Liver (tissue), 9 donors: Measurements from ENCODE around the gene ABCC1. TPM values are rescaled to one million over a fixed set of nuclear protein-coding genes. Genes with fewer than 3 reads are reported as not detected.

Experiments used
- DNase-seq: peaks from one replicate; pipeline ENCODE4 v3.0.0-alpha.2; 2017; ENCODE audit warnings: low spot score
- H3K27ac ChIP-seq, 2 donors: one replicate each; pipeline ENCODE4 v1.7.0; 2013; ENCODE audit warnings: inconsistent platforms in 2 of 2, low read length in 2 of 2, control low read depth in 1 of 2, low read depth in 1 of 2, mild to moderate bottlenecking in 1 of 2
- H3K27me3 ChIP-seq, 4 donors: one replicate each; pipeline versions ENCODE4 v1.6.1 to v1.7.0; 2013; ENCODE audit warnings: low read length in 3 of 4, inconsistent platforms in 1 of 4, mild to moderate bottlenecking in 1 of 4, moderate library complexity in 1 of 4; ENCODE audit not compliant: control insufficient read depth in 4 of 4, insufficient read depth in 4 of 4
- H3K36me3 ChIP-seq, 4 donors: one replicate each; pipeline versions ENCODE4 v1.6.1 to v1.7.0; 2013; ENCODE audit warnings: low read length in 3 of 4, mild to moderate bottlenecking in 3 of 4, low read depth in 1 of 4, moderate library complexity in 1 of 4; ENCODE audit not compliant: control insufficient read depth in 4 of 4, insufficient read depth in 3 of 4
- H3K4me1 ChIP-seq, 4 donors: one replicate each; pipeline versions ENCODE4 v1.6.1 to v1.7.0; 2013; ENCODE audit warnings: low read length in 3 of 4, mild to moderate bottlenecking in 3 of 4, moderate library complexity in 1 of 4; ENCODE audit not compliant: control insufficient read depth in 4 of 4, insufficient read depth in 4 of 4
- H3K4me3 ChIP-seq, 3 donors: one replicate each; pipeline versions ENCODE4 v1.6.1 to v1.7.0; 2013; ENCODE audit warnings: low read length in 3 of 3, control low read depth in 1 of 3, low read depth in 1 of 3, mild to moderate bottlenecking in 1 of 3
- H3K9ac ChIP-seq, 2 donors: one replicate each; pipeline ENCODE4 v1.7.0; 2013; ENCODE audit warnings: low read length in 2 of 2, mild to moderate bottlenecking in 2 of 2, moderate library complexity in 2 of 2, control low read depth in 1 of 2, low read depth in 1 of 2
- H3K9me3 ChIP-seq, 4 donors: one replicate each; pipeline versions ENCODE4 v1.6.1 to v1.7.0; 2013; ENCODE audit warnings: low read length in 3 of 4; ENCODE audit not compliant: control insufficient read depth in 4 of 4
- EGR1 ChIP-seq, 2 donors: IDR thresholded peaks; 2 replicates each; pipeline ENCODE4 v1.6.1; 2016 to 2018; ENCODE audit warnings: antibody characterized with exemption in 2 of 2, low read depth in 2 of 2
- FOXA1 ChIP-seq: IDR thresholded peaks from 2 replicates; pipeline ENCODE4 v1.6.1; 2016; ENCODE audit warnings: antibody characterized with exemption
- FOXA2 ChIP-seq: IDR thresholded peaks from 2 replicates; pipeline ENCODE4 v1.6.1; 2016; ENCODE audit warnings: antibody characterized with exemption
- GABPA ChIP-seq, 2 donors: IDR thresholded peaks in 1 of 2; conservative IDR thresholded peaks in 1 of 2; 2 replicates each; pipeline ENCODE4 v1.6.1; 2016; ENCODE audit warnings: antibody characterized with exemption in 2 of 2, mild to moderate bottlenecking in 1 of 2, moderate library complexity in 1 of 2
- HNF4A ChIP-seq, 2 donors: conservative IDR thresholded peaks; 2 replicates each; pipeline ENCODE4 v1.6.1; 2016; ENCODE audit warnings: antibody characterized with exemption in 2 of 2, mild to moderate bottlenecking in 2 of 2
- HNF4G ChIP-seq: IDR thresholded peaks from 2 replicates; pipeline ENCODE4 v1.6.1; 2016; ENCODE audit warnings: antibody characterized with exemption
- JUND ChIP-seq, 2 donors: IDR thresholded peaks; 2 replicates each; pipeline ENCODE4 v1.6.1; 2016; ENCODE audit warnings: antibody characterized with exemption in 2 of 2
- NR2F2 ChIP-seq: IDR thresholded peaks from 2 replicates; pipeline ENCODE4 v1.6.1; 2016; ENCODE audit warnings: antibody characterized with exemption
- RAD21 ChIP-seq, 2 donors: IDR thresholded peaks; 2 replicates each; pipeline ENCODE4 v1.6.1; 2016; ENCODE audit warnings: antibody characterized with exemption in 2 of 2, mild to moderate bottlenecking in 2 of 2
- RXRA ChIP-seq, 2 donors: IDR thresholded peaks; 2 replicates each; pipeline ENCODE4 v1.6.1; 2017 to 2018; ENCODE audit warnings: antibody characterized with exemption in 2 of 2, mild to moderate bottlenecking in 1 of 2
- SP1 ChIP-seq: IDR thresholded peaks from 2 replicates; pipeline ENCODE4 v1.6.1; 2018; ENCODE audit warnings: antibody characterized with exemption, mild to moderate bottlenecking
- TAF1 ChIP-seq: conservative IDR thresholded peaks from 2 replicates; pipeline ENCODE4 v1.6.1; 2016; ENCODE audit warnings: antibody characterized with exemption, mild to moderate bottlenecking
- YY1 ChIP-seq: IDR thresholded peaks from 2 replicates; pipeline ENCODE4 v1.6.1; 2016; ENCODE audit warnings: antibody characterized with exemption, mild to moderate bottlenecking
- WGBS: extraction: QIAGEN DNeasy Blood & Tissue Kit; methylation state at CpG from one replicate; pipeline ENCODE4 v1.1.7; 2013; 5-methylcytosine and 5-hydroxymethylcytosine counted together
- polyA plus RNA-seq, 2 donors: library from polyadenylated mRNA; stranded (reverse) in 1 of 2; unstranded in 1 of 2; fragments of 200-250 nt in 1 of 2; fragments of >200 nt in 1 of 2; fragmentation: Nextera tagmentation in 1 of 2; extraction: Ambion mirVana in 1 of 2; gene quantifications; one replicate each; pipeline versions ENCODE4 v1.2.1 to v1.2.3, GENCODE V29; 2013 to 2015
- total RNA-seq, 2 donors: library from RNA; depleted of rRNA; stranded (reverse); fragments of >200 nt; gene quantifications; one replicate each; pipeline ENCODE4 v1.2.3, GENCODE V29; 2014
- TF ChIP-seq, protein P1 (sequence below): IDR thresholded peaks from 2 replicates; pipeline ENCODE4 v1.6.1; 2016; ENCODE audit warnings: antibody characterized with exemption
- TF ChIP-seq, protein P2 (sequence below): IDR thresholded peaks from 2 replicates; pipeline ENCODE4 v1.6.1; 2016; ENCODE audit warnings: antibody characterized with exemption, mild to moderate bottlenecking
- TF ChIP-seq, protein P3 (sequence below): fragments of 150-350 bp; IDR thresholded peaks from 2 replicates; pipeline ENCODE4 v1.5.1; 2017; ENCODE audit warnings: improper control_type of control experiment, low read depth, low read length; ENCODE audit not compliant: missing input control
- TF ChIP-seq, protein P4 (sequence below): IDR thresholded peaks from 2 replicates; pipeline ENCODE4 v1.6.1; 2016; ENCODE audit warnings: antibody characterized with exemption
- donor health status: healthy.
- donor health status: healthy.
- donor health status: healthy.
- donor health status: healthy.
- donor health status: healthy.

The ABCC1 gene
- total and polyA plus RNA-seq, 4 donors = 0.85 to 7.7 (median 4.2) TPM

DNA sequence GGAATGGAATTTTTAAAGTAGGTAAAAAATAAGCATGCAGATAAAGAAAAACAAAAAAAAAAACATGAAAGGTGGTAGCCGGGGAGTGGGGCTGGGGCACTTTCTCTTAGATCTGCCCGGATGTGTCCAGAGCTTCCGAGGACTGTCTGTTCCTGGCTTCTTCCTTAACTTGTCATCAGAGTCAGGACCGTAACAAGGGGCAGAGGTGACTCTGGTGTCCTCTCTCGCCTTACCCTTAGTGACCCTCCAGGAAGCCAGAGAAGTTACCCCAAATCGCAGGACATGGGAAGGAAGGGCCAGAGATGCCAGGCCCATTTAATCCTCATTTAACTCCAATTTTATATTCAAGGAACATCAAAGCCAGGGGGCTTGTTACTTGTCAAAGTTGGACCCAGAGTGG lies 158.4 kb downstream of the ABCC1 start:
- H3K27ac ChIP-seq = no peak overlapping the region
- WGBS = 82% methylated on average over 6 of the region's 6 CpGs
- H3K9ac ChIP-seq = no peak overlapping the region
- no peaks in the 10 kb centered on the region for H3K9me3 ChIP-seq
- no peaks in the 10 kb centered on the region for H3K4me1 ChIP-seq
- DNase-seq = no peak
- H3K27me3 ChIP-seq = no peaks in the 10 kb centered on the region
- peaks cover 0 to 3% (median under 1%) of the 10 kb centered on the region in 4 donors for H3K36me3 ChIP-seq
- no peak overlapping the region for H3K4me3 ChIP-seq
- TF ChIP-seq, protein P1, sequence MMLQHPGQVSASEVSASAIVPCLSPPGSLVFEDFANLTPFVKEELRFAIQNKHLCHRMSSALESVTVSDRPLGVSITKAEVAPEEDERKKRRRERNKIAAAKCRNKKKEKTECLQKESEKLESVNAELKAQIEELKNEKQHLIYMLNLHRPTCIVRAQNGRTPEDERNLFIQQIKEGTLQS = no peak
- TF ChIP-seq TAF1 (no peak), RXRA (IDR thresholded peaks at IDR 0.05) (no peak), NR2F2 (no peak), YY1 (no peak), EGR1 (IDR thresholded peaks at IDR 0.05; ENCODE audit: low read depth in 2 of 2) (no peak), HNF4A (conservative IDR thresholded peaks at IDR 0.05) (no peak), FOXA1 (no peak), JUND (IDR thresholded peaks at IDR 0.05) (no peak), SP1 (no peak), RAD21 (IDR thresholded peaks at IDR 0.05) (no peak), FOXA2 (no peak), HNF4G (no peak)
- TF ChIP-seq, protein P2, sequence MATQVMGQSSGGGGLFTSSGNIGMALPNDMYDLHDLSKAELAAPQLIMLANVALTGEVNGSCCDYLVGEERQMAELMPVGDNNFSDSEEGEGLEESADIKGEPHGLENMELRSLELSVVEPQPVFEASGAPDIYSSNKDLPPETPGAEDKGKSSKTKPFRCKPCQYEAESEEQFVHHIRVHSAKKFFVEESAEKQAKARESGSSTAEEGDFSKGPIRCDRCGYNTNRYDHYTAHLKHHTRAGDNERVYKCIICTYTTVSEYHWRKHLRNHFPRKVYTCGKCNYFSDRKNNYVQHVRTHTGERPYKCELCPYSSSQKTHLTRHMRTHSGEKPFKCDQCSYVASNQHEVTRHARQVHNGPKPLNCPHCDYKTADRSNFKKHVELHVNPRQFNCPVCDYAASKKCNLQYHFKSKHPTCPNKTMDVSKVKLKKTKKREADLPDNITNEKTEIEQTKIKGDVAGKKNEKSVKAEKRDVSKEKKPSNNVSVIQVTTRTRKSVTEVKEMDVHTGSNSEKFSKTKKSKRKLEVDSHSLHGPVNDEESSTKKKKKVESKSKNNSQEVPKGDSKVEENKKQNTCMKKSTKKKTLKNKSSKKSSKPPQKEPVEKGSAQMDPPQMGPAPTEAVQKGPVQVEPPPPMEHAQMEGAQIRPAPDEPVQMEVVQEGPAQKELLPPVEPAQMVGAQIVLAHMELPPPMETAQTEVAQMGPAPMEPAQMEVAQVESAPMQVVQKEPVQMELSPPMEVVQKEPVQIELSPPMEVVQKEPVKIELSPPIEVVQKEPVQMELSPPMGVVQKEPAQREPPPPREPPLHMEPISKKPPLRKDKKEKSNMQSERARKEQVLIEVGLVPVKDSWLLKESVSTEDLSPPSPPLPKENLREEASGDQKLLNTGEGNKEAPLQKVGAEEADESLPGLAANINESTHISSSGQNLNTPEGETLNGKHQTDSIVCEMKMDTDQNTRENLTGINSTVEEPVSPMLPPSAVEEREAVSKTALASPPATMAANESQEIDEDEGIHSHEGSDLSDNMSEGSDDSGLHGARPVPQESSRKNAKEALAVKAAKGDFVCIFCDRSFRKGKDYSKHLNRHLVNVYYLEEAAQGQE = no peak
- TF ChIP-seq, protein P3, sequence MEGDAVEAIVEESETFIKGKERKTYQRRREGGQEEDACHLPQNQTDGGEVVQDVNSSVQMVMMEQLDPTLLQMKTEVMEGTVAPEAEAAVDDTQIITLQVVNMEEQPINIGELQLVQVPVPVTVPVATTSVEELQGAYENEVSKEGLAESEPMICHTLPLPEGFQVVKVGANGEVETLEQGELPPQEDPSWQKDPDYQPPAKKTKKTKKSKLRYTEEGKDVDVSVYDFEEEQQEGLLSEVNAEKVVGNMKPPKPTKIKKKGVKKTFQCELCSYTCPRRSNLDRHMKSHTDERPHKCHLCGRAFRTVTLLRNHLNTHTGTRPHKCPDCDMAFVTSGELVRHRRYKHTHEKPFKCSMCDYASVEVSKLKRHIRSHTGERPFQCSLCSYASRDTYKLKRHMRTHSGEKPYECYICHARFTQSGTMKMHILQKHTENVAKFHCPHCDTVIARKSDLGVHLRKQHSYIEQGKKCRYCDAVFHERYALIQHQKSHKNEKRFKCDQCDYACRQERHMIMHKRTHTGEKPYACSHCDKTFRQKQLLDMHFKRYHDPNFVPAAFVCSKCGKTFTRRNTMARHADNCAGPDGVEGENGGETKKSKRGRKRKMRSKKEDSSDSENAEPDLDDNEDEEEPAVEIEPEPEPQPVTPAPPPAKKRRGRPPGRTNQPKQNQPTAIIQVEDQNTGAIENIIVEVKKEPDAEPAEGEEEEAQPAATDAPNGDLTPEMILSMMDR = no peak
- TF ChIP-seq, protein P4, sequence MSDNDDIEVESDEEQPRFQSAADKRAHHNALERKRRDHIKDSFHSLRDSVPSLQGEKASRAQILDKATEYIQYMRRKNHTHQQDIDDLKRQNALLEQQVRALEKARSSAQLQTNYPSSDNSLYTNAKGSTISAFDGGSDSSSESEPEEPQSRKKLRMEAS = no peak

DNA sequence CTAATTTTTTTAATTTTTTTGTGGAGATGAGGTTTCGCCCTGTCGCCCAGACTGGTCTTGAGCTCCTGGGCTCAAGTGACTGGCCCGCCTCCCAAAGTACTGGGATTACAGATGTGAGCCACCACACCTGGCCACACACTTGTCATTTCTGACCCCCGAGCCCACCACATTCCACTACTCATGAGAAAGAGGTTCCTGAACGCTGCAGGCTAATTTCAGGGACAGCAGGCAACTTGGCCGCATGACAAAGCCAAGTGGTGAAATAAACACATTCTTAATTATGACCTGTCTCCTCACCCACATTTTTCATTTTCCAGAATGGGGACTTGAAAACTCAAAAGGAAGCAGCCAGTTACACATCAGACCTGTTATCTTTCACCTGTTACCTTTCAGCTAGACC lies 159.3 kb downstream of the ABCC1 start:
- H3K4me1 ChIP-seq = no peaks in the 10 kb centered on the region
- no peak overlapping the region for H3K27ac ChIP-seq
- H3K4me3 ChIP-seq = no peak overlapping the region
- DNase-seq = no peak
- 93% methylated on average over 6 of the region's 6 CpGs for WGBS
- peaks cover 0 to 6% (median 2%) of the 10 kb centered on the region in 4 donors for H3K36me3 ChIP-seq
- H3K27me3 ChIP-seq = no peaks in the 10 kb centered on the region
- no peaks in the 10 kb centered on the region for H3K9me3 ChIP-seq
- no peak overlapping the region for H3K9ac ChIP-seq
- TF ChIP-seq, protein P4 = no peak
- TF ChIP-seq RAD21 (IDR thresholded peaks at IDR 0.05) (no peak), RXRA (IDR thresholded peaks at IDR 0.05) (no peak), GABPA (IDR thresholded peaks at IDR 0.05 in 1 of 2, conservative IDR thresholded peaks at IDR 0.05 in 1 of 2) (no peak), HNF4G (no peak), FOXA1 (no peak), EGR1 (IDR thresholded peaks at IDR 0.05; ENCODE audit: low read depth in 2 of 2) (no peak), HNF4A (conservative IDR thresholded peaks at IDR 0.05) (no peak), YY1 (no peak), NR2F2 (no peak), TAF1 (no peak), JUND (IDR thresholded peaks at IDR 0.05) (no peak)
- TF ChIP-seq, protein P3 = no peak
- TF ChIP-seq, protein P2 = no peak
- TF ChIP-seq, protein P1 = no peak
